GM18909 (cell line): Measurements from ENCODE around the gene PTCHD1.

Source experiments
- ATAC-seq: cut with Tn5 transposase; IDR thresholded peaks from one replicate; pipeline ENCODE4 v1.9.1; 2021; ENCODE audit warnings: mild to moderate bottlenecking; ENCODE audit not compliant: unreplicated experiment, poor library complexity

PTCHD1 gene

GRCh38 chrX:23390979-23391378, 56.3 kb downstream of the PTCHD1 start:
- no peak for ATAC-seq

GRCh38 chrX:23392195-23392594, 57.5 kb downstream of the PTCHD1 start:
- ATAC-seq: no peak

GRCh38 chrX:23394421-23394820, 59.8 kb downstream of the PTCHD1 start:
- ATAC-seq: no peak

GRCh38 chrX:23396263-23396662, 61.6 kb downstream of the PTCHD1 start:
- no peak for ATAC-seq

- no peak for ATAC-seq
Measured at GRCh38 chrX:23398570-23398969, 63.9 kb downstream of the PTCHD1 start.

- no peak for ATAC-seq
Measured at GRCh38 chrX:23403849-23404248, 69.2 kb downstream of the PTCHD1 start.

- ATAC-seq: no peak
Measured at GRCh38 chrX:23422912-23423311, 88.3 kb downstream of the PTCHD1 start.

GRCh38 chrX:23434356-23434884, 99.8 kb downstream of the PTCHD1 start:
- no peak for ATAC-seq

GRCh38 chrX:23435108-23435507, 100.5 kb downstream of the PTCHD1 start:
- ATAC-seq: no peak

- ATAC-seq: no peak
Measured at GRCh38 chrX:23435575-23435974, 100.9 kb downstream of the PTCHD1 start.

- ATAC-seq: no peak
Measured at GRCh38 chrX:23436875-23437274, 102.2 kb downstream of the PTCHD1 start.

- no peak for ATAC-seq
Measured at GRCh38 chrX:23451266-23451665, 116.6 kb downstream of the PTCHD1 start.
